HG02885 (cell line): ENCODE measurements around the gene SPI1.

Experiments used
- ATAC-seq: cut with Tn5 transposase; IDR thresholded peaks from one replicate; pipeline ENCODE4 v1.9.1; 2021; ENCODE audit warnings: mild to moderate bottlenecking; ENCODE audit not compliant: unreplicated experiment, poor library complexity

SPI1 gene

DNA sequence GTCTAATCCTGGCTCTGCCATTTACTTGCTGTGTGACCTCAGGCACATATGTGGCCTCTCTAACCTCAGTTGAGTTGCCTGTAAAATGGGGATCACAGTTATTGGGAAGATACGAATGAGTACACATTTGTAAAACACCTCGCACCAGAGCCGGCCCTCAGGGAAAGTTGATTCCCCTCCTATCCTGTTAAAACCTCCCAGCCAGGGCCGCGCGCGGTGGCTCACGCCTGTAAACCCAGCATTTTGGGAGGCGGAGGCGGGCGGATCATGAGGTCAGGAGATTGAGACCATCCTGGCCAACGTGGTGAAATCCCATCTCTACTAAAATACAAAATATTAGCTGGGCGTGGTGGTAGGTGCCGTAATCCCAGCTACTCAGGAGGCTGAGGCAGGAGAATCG, 18.0 kb downstream of the SPI1 start:
- no peak for ATAC-seq

- ATAC-seq: no peak
Observed at GRCh38 chr11:47359586-47359985, 18.8 kb downstream of the SPI1 start.

DNA sequence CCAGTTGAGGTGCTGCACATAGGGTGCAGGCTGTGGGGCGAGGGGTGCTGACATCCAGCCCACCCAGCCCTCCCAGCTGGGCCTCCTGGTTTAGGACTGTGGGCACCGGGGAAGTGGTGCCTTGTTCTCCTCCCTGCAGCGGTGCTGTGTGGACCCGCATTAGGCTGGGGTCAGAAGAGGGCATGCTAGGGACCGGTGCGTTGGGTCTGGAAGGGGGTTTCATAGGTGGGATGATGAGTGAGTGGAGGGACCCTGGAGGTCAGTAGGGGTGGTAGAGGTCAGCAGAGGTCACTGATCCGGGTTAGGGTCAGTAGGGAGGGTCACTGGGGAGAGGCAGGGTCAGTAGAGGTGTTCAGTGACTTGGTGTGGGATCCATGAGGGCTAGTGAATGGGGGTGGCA, 19.2 kb downstream of the SPI1 start:
- no peak for ATAC-seq

GRCh38 chr11:47358731-47359051, 19.7 kb downstream of the SPI1 start:
- no peak for ATAC-seq

GRCh38 chr11:47357985-47358730, 20.2 kb downstream of the SPI1 start:
- no peak for ATAC-seq

GRCh38 chr11:47356998-47357329, 21.4 kb downstream of the SPI1 start:
- ATAC-seq: no peak

DNA sequence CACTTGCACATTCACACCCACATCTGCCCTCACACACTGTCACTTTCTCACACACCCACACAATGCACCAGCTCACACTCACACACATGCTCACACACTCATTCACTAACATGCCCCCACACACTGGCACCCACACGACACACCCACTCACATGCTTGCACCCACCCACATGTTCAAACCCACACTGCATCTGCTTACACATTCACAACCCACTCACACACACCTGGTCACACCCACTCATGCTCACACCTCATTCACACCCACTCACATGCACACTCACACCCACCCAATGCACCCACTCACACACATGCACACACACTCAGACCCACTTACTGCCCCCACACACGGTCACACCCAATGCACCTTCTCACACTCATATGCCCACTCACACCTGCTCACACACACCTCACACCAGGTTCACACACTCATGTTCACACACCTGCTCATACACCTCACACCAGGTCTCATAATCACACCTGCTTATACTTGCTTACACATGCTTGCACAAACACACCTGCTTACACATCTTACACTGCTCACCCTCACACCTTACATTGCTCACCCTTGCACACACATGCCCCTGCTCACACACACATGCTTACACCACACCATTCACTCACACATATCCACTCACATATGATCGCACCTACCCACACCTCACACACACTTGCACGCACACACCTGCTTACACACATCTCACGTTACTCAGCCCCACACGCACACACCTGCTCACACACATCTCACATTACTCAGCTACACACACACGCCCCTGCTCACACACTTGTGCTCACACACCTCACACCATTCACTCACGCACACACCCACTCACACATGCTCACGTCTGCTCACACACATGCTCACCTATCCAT, 22.0 kb downstream of the SPI1 start:
- no peak for ATAC-seq

GRCh38 chr11:47355283-47356128, 22.8 kb downstream of the SPI1 start:
- no peak for ATAC-seq

DNA sequence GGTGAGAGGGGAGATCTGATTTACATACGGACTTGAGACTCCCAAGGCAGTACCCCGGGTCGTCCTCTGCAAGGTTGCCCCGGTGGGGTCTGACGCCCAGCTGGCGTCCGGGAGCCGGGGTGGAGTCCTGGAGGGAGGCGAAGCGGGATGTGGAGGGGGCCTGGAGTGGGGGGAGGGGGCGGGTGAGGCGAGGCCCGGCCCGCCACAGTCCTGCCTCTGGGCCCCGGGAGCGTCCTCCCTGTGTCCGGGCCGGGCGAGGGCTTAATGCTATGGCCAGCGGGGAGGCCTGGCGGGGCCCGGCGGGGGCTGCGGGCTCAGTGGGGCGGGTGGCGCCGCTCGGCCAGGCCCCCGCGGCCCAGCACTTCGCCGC, 23.4 kb downstream of the SPI1 start:
- ATAC-seq: no peak

GRCh38 chr11:47353978-47354774, 24.2 kb downstream of the SPI1 start:
- ATAC-seq: no peak

GRCh38 chr11:47352556-47352955, 25.8 kb downstream of the SPI1 start, which contains the start of gene MYBPC3:
MYBPC3 (minus strand) TSS chr11:47352702; CDS start chr11:47352647, 55 bp downstream.
- ATAC-seq: no peak

DNA sequence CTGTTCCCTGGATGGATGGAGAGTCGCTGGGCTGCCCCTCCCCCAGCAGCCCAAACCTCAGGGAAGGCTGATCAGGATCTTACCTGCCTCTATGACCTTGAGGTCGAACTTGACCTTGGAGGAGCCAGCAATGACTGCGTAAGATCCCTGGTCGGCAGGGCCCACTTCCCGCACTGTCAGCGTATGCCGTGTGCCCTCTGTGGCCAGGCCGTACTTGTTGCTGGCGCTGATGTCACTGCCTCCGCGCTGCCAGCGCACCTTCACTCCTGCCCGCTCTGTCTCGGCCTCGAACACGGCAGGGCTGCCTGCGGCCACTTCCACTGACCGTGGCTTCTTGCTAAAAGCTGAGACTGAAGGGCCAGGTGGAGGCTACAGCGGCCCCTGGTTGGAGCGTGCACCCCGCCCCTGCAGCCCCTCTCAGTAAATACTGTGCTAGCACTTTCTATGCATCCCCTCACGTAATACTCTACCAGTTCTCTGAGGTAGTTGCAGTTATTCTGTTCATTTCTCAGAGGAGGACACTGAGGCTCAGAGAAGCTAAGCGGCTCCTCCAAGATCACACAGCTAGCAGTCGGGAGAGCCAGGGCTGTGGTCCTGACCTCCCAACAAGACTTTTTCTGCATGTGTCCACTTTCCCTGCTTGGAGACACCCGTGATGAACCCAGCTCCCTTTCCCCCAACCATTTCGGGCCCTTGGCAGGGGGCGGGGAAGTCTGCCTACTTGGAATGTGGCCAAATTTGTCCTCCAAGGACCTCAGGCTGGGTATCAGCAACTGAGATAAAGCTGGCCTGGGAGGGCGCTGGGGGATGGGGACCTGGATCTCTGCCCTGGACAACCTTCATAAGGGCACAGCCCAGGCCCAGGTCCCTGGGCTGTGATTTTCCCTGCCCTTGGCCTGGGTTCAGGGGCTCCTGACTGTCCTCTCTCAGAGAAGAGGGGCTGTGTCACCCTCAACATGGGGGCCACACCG, 26.9 kb downstream of the SPI1 start:
- no peak for ATAC-seq

DNA sequence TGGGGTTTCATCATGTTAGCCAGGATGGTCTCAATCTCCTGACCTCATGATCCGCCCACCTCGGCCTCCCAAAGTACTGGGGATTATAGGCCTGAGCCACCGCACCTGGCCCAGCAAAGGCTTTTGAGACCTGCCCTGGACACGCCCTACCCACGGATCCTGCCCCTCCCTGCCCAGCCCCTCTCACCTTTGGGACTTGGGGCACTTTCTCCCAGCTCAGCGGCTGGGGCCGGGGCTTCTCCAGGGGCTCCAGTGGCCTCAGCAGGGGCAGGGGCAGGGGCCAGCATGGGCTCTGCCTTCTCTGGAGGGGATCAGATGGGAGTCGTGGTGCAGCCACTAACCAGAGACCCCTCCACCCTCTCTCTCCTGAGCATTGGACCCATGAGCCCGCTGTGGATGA, 28.0 kb downstream of the SPI1 start:
- no peak for ATAC-seq

GRCh38 chr11:47349521-47350095, 28.7 kb downstream of the SPI1 start:
- ATAC-seq: no peak

GRCh38 chr11:47348859-47349258, 29.5 kb downstream of the SPI1 start:
- ATAC-seq: no peak

DNA sequence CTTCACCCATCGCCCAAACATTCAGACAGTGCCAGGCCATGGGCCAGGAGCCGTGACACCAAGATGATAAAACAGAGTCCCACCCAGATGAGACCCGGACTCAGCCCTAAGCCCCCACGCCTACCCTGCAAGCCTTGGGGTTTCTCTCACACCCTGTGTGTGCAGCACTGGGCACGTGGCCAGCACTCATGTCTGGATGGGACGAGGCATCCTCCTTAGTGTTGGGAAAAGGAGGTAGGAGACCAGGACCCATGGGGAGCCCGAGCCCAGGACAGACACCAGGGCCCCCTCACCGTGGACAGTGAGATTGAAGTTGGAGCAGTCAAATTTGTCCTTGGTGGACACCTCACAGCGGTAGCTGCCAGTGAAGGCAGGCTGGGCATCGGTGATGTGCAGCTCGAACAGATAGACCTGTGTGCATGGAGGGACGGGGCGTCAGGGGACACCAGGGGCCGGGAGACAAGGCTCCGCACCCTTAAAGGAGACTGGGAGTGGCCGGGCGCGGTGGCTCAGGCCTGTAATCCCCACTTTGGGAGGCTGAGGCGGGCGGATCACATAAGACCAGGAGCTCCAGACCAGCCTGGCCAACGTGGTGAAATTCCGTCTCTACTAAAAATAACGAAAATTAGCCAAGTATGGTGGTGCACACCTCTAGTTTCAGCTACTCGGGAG, 30.1 kb downstream of the SPI1 start:
- ATAC-seq: no peak

GRCh38 chr11:47347137-47347536, 31.2 kb downstream of the SPI1 start:
- no peak for ATAC-seq

DNA sequence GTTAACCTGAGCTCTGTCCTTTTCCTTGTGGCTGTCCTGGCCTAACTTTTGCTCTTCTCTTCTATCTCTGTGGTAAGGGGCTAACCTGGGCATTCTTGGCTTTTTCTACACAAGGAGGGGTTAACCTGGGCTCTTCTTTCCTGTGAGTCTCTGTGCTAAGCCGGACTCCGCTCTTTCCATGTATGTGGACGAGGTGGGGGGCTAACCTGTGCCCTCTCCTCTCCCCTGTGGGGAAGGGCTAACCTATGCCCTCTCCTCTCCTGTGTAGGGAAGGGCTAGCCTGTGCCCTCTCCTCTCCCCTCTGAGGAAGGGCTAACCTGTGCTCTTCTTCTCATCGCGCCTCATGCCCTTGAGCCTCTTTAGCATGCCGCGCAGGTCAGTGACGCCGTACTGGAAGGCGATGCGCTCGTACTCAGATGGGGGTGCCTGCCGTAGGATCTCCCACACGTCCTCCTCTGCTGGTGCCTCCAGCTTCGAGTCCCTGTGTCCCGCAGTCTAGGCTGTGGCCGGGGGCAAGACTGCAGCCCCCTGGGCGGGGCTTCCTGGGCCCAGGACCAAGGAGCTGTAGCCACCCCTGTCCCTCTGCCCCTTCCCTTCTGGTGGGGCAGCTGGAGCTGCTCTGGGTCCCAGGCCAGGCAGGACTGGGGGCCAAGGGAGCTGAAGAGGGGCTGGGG, 32.3 kb downstream of the SPI1 start:
- no peak for ATAC-seq
